Esophagus squamous epithelium (tissue), 5 donors: Measurements from ENCODE around the gene RGS4. TPM values are rescaled to one million over a fixed set of nuclear protein-coding genes. Genes with fewer than 3 reads are reported as not detected.
A peak's percentile ranks its signal among the peaks of the same experiment; 100 is the strongest.
"Not testable (repeated sequence)": the region's sequence is repeated elsewhere in the genome, so short reads cannot be mapped to it uniquely, and the experiment has no call there.

Experiments
- DNase-seq: peaks from one replicate; lab custom pipeline; 2025; lab: John Stamatoyannopoulos, UW
- H3K27ac ChIP-seq, 4 donors: fragments of 200-600 bp; sonication (generic); one replicate each; pipeline ENCODE4 v1.5.1; 2016 to 2019; ENCODE audit warnings: mild to moderate bottlenecking in 1 of 4
- H3K27me3 ChIP-seq, 4 donors: fragments of 200-600 bp; sonication (generic); 1 replicate in 3 of 4; 2 replicates in 1 of 4; pipeline versions ENCODE4 v1.5.1 to v1.6.0; 2017 to 2021; ENCODE audit warnings: antibody characterized with exemption in 1 of 4
- H3K36me3 ChIP-seq, 3 donors: fragments of 200-600 bp; sonication (generic); one replicate each; pipeline ENCODE4 v1.5.1; 2016 to 2019
- H3K4me1 ChIP-seq, 3 donors: fragments of 200-600 bp; sonication (generic); one replicate each; pipeline ENCODE4 v1.5.1; 2017 to 2019
- H3K4me3 ChIP-seq, 4 donors: fragments of 200-600 bp; sonication (generic); 1 replicate in 3 of 4; 2 replicates in 1 of 4; pipeline ENCODE4 v1.5.1; 2016 to 2019; ENCODE audit warnings: mild to moderate bottlenecking in 2 of 4, moderate library complexity in 1 of 4
- H3K9me3 ChIP-seq, 3 donors: fragments of 200-600 bp; sonication (generic); one replicate each; pipeline ENCODE4 v1.5.1; 2016 to 2019
- CTCF ChIP-seq, 6 experiments: fragments of 450-650 bp in 4 of 6; fragments of 200-600 bp in 2 of 6; sonication (generic) in 2 of 6; IDR thresholded peaks; one replicate each; pipeline ENCODE4 v1.5.1; 2016 to 2019; ENCODE audit warnings: antibody characterized with exemption in 6 of 6, mild to moderate bottlenecking in 4 of 6, moderate library complexity in 4 of 6
- POLR2A ChIP-seq, 4 donors: fragments of 450-650 bp; IDR thresholded peaks; one replicate each; pipeline ENCODE4 v1.6.1; 2017; ENCODE audit warnings: antibody characterized with exemption in 4 of 4, mild to moderate bottlenecking in 4 of 4, moderate library complexity in 3 of 4
- WGBS, 2 donors: methylation state at CpG; one replicate each; pipeline ENCODE4 v1.1.5; 2018; 5-methylcytosine and 5-hydroxymethylcytosine counted together
- intact Hi-C: fragments of 100-400 bp; cut with DNase I; formaldehyde crosslinking; loops from one replicate; pipeline ENCODE4 v1.15.0; 2022
- total RNA-seq, 4 donors: library from RNA; depleted of rRNA; stranded (reverse); fragments of >200 nt; gene quantifications; one replicate each; pipeline ENCODE4 v1.1.0, GENCODE V29; 2016
- donor health status: DM: yes; HTN: yes; CAD: no.

The RGS4 gene
- total RNA-seq, 4 donors from 2014 or later, result 0.26 to 1.5 (median 0.70) TPM; not detected in 1

GRCh38 chr1:163085041-163085903, 16.1 kb downstream of the RGS4 start:
- Histone ChIP-seq H3K27me3 (no peaks in the 10 kb centered on the region), H3K4me3 (no peak overlapping the region), H3K36me3 (no peaks in the 10 kb centered on the region), H3K4me1 (peaks cover 0 to 5% (median 0%) of the 10 kb centered on the region in 3 donors), H3K27ac (peak overlapping the region in 2 of 4 donors; percentile 11 to 25), H3K9me3 (no peaks in the 10 kb centered on the region)
- intact Hi-C loops, result no loop called here
- no peak for TF ChIP-seq POLR2A (IDR thresholded peaks at IDR 0.05)
- TF ChIP-seq CTCF (IDR thresholded peaks at IDR 0.05), result no peak
- DNase-seq, result no peak
- 49 to 50% methylated on average over 4 of the region's 4 CpGs for WGBS, 2 donors

GRCh38 chr1:163085904-163086268, 16.7 kb downstream of the RGS4 start:
- intact Hi-C loops, result no loop called here
- Histone ChIP-seq H3K27me3 (no peaks in the 10 kb centered on the region), H3K4me1 (peaks cover 0 to 5% (median 0%) of the 10 kb centered on the region in 3 donors), H3K9me3 (no peaks in the 10 kb centered on the region), H3K36me3 (no peaks in the 10 kb centered on the region), H3K4me3 (no peak overlapping the region), H3K27ac (peak overlapping the region in 1 of 4 donors; percentile 9)
- TF ChIP-seq POLR2A (IDR thresholded peaks at IDR 0.05), result no peak
- no peak for TF ChIP-seq CTCF (IDR thresholded peaks at IDR 0.05)
- no peak for DNase-seq
- 33 to 43% methylated on average over 2 of the region's 2 CpGs for WGBS, 2 donors

GRCh38 chr1:163089117-163089516, 20.0 kb downstream of the RGS4 start:
- H3K9me3 ChIP-seq, H3K4me1 ChIP-seq, DNase-seq, H3K27me3 ChIP-seq, H3K4me3 ChIP-seq, H3K36me3 ChIP-seq, H3K27ac ChIP-seq, intact Hi-C loops: not testable (repeated sequence)
- 66 to 76% methylated on average over 4 of the region's 4 CpGs for WGBS, 2 donors

GRCh38 chr1:163090321-163090945, 21.3 kb downstream of the RGS4 start:
- no peak overlapping the region for H3K27ac ChIP-seq
- H3K27me3 ChIP-seq, result no peaks in the 10 kb centered on the region
- H3K4me3 ChIP-seq, result no peak overlapping the region
- intact Hi-C loops, result no loop called here
- TF ChIP-seq CTCF (IDR thresholded peaks at IDR 0.05) (no peak), POLR2A (IDR thresholded peaks at IDR 0.05) (no peak)
- DNase-seq, result no peak
- 63 to 72% methylated on average over 3 of the region's 3 CpGs for WGBS, 2 donors
- no peaks in the 10 kb centered on the region for H3K9me3 ChIP-seq
- peaks cover 0 to 8% (median 0%) of the 10 kb centered on the region in 3 donors for H3K4me1 ChIP-seq
- no peaks in the 10 kb centered on the region for H3K36me3 ChIP-seq

GRCh38 chr1:163093169-163093568, 24.0 kb downstream of the RGS4 start:
- 59 to 69% methylated on average over 4 of the region's 4 CpGs for WGBS, 2 donors
- Histone ChIP-seq H3K36me3 (no peaks in the 10 kb centered on the region), H3K9me3 (no peaks in the 10 kb centered on the region), H3K4me3 (no peak overlapping the region), H3K27me3 (no peaks in the 10 kb centered on the region), H3K4me1 (peaks cover 0 to 7% (median 0%) of the 10 kb centered on the region in 3 donors), H3K27ac (no peak overlapping the region)
- TF ChIP-seq CTCF (IDR thresholded peaks at IDR 0.05), result no peak
- TF ChIP-seq POLR2A (IDR thresholded peaks at IDR 0.05), result no peak
- intact Hi-C loops, result no loop called here
- DNase-seq, result no peak
